OCI-LY1 (cell line): ENCODE results near the gene MAP4.

ENCODE experiments used
- H2AFZ ChIP-seq: fragments of 200-600 bp; sonication (generic), shearing (Covaris generic); 2 replicates; pipeline ENCODE4 v1.6.0; 2014; ENCODE audit warnings: antibody characterized with exemption, mild to moderate bottlenecking, low read length
- H3F3A ChIP-seq: fragments of 200-600 bp; sonication (generic), shearing (Covaris generic); 2 replicates; pipeline ENCODE4 v1.6.0; 2014; ENCODE audit warnings: mild to moderate bottlenecking, antibody characterized with exemption, low read length, moderate library complexity; ENCODE audit not compliant: insufficient read depth
- H3K27ac ChIP-seq: fragments of 200-600 bp; sonication (generic); 2 replicates; pipeline ENCODE4 v1.5.1; 2014; ENCODE audit warnings: low read length, mixed run types, mild to moderate bottlenecking, low read depth; ENCODE audit not compliant: poor library complexity, severe bottlenecking
- H3K27me3 ChIP-seq: fragments of 200-600 bp; sonication (generic); 2 replicates; pipeline ENCODE4 v1.6.0; 2014; ENCODE audit warnings: antibody characterized with exemption, mild to moderate bottlenecking, low read length, moderate library complexity; ENCODE audit not compliant: insufficient read depth
- H3K36me3 ChIP-seq: fragments of 200-600 bp; sonication (generic); 2 replicates; pipeline ENCODE4 v1.6.1; 2014; ENCODE audit warnings: mild to moderate bottlenecking, antibody characterized with exemption, low read length, moderate library complexity, mixed read lengths; ENCODE audit not compliant: insufficient read depth
- H3K4me1 ChIP-seq: fragments of 200-600 bp; sonication (generic); 2 replicates; pipeline ENCODE4 v1.5.1; 2014; ENCODE audit warnings: mild to moderate bottlenecking, low read length, moderate library complexity; ENCODE audit not compliant: insufficient read depth, severe bottlenecking
- H3K4me2 ChIP-seq: fragments of 200-600 bp; sonication (generic), shearing (Covaris generic); 2 replicates; pipeline ENCODE4 v1.6.1; 2014; ENCODE audit warnings: low read length
- H3K4me3 ChIP-seq: fragments of 200-600 bp; sonication (generic); 2 replicates; pipeline ENCODE4 v1.5.1; 2014; ENCODE audit warnings: low read length, low read depth, mild to moderate bottlenecking, mixed read lengths; ENCODE audit not compliant: poor library complexity, severe bottlenecking
- H3K79me2 ChIP-seq: fragments of 200-600 bp; shearing (Covaris generic); 2 replicates; pipeline ENCODE4 v1.6.1; 2016; ENCODE audit warnings: mixed run types, low read length, mixed read lengths; ENCODE audit not compliant: insufficient read depth
- H3K9ac ChIP-seq: fragments of 200-600 bp; sonication (generic), shearing (Covaris generic); 2 replicates; pipeline ENCODE4 v1.6.1; 2014; ENCODE audit warnings: mild to moderate bottlenecking, low read length, mixed read lengths
- H3K9me2 ChIP-seq: fragments of 200-600 bp; sonication (generic), shearing (Covaris generic); 2 replicates; pipeline ENCODE4 v1.6.1; 2014; ENCODE audit warnings: low read depth, mild to moderate bottlenecking, low read length, mixed read lengths
- H3K9me3 ChIP-seq: fragments of 200-600 bp; shearing (Covaris generic); 2 replicates; pipeline ENCODE4 v1.6.1; 2014; ENCODE audit warnings: low read length, mixed read lengths
- H4K20me1 ChIP-seq: fragments of 200-600 bp; sonication (generic), shearing (Covaris generic); 2 replicates; pipeline ENCODE4 v1.6.0; 2016; ENCODE audit warnings: mild to moderate bottlenecking, low read length; ENCODE audit not compliant: insufficient read depth
- CTCF ChIP-seq: fragments of 200-600 bp; sonication (generic), shearing (Covaris generic); IDR thresholded peaks from 2 replicates; pipeline ENCODE4 v1.5.1; 2017; ENCODE audit warnings: mild to moderate bottlenecking, antibody characterized with exemption, low read length, moderate library complexity, mixed read lengths
- EZH2 ChIP-seq: fragments of 200-600 bp; sonication (generic), shearing (Covaris generic); IDR thresholded peaks from 2 replicates; pipeline ENCODE4 v1.8.0; 2017; ENCODE audit warnings: borderline replicate concordance, mixed run types, mild to moderate bottlenecking, antibody characterized with exemption, low read length, moderate library complexity, mixed read lengths

MAP4 gene

DNA sequence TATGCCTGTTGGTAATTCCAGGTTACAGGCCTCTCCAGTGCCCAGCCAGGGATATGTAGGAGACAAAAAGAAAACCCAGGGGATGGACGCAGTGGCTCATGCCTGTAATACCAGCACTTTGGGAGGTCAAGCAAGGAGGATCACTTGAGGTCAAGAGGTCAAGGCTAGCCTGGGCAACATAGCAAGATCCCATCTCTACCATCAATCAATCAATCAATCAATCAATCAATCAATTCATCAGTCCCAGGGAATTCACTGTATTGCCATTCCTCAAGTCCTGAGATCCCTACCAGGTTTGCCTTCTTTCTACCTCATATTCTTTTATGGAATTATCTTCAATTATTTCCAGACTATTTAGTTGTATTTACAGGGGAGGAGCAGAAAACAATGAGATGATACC lies 131.0 kb downstream of the MAP4 start:
- Histone ChIP-seq H3K79me2 (no peaks in the 10 kb centered on the region), H3K9me2 (no peaks in the 10 kb centered on the region), H3K27ac (no peak overlapping the region), H4K20me1 (no peaks in the 10 kb centered on the region), H3K9ac (no peak overlapping the region), H3F3A (no peaks in the 10 kb centered on the region), H3K4me1 (peaks cover 3% of the 10 kb centered on the region), H3K9me3 (no peaks in the 10 kb centered on the region), H3K27me3 (no peaks in the 10 kb centered on the region), H3K4me3 (no peak overlapping the region), H3K36me3 (peaks cover 15% of the 10 kb centered on the region; the same call in 1 of the 2 replicates), H3K4me2 (no peak overlapping the region), H2AFZ (no peak overlapping the region)
- TF ChIP-seq CTCF (no peak), EZH2 (no peak)

GRCh38 chr3:47884603-47885002 lies 131.6 kb downstream of the MAP4 start:
- no peaks in the 10 kb centered on the region for H3K27me3 ChIP-seq
- no peaks in the 10 kb centered on the region for H3F3A ChIP-seq
- H3K4me3 ChIP-seq = no peak overlapping the region
- TF ChIP-seq EZH2 (no peak), CTCF (no peak)
- peaks cover 14% of the 10 kb centered on the region; the same call in 1 of the 2 replicates for H3K36me3 ChIP-seq
- peaks cover 3% of the 10 kb centered on the region for H3K4me1 ChIP-seq
- H3K9me2 ChIP-seq = no peaks in the 10 kb centered on the region
- H3K79me2 ChIP-seq = no peaks in the 10 kb centered on the region
- H2AFZ ChIP-seq = no peak overlapping the region
- H3K27ac ChIP-seq = no peak overlapping the region
- no peaks in the 10 kb centered on the region for H4K20me1 ChIP-seq
- H3K4me2 ChIP-seq = no peak overlapping the region
- no peak overlapping the region for H3K9ac ChIP-seq
- no peaks in the 10 kb centered on the region for H3K9me3 ChIP-seq

DNA sequence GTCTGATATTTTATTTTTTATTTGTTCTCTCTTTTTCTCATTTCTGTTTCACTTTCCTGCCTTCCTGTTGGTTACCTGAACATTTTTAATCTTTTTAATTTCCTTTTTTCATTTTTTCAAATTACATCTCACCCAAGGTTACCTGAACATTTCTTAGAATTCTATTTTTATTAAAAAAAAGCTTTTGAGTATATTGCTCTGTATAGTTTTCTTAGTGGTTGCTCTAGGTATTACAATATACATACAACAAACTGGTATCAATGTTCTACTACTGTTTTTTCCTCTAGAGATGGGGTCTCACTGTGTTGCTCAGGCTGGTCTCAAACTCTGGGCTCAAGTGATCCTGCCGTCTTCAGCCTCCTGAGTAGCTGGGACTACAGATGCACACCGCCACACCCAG lies 133.9 kb downstream of the MAP4 start:
- no peaks in the 10 kb centered on the region for H3K79me2 ChIP-seq
- no peak overlapping the region for H3K4me3 ChIP-seq

More for the DNA sequence above, 133.9 kb downstream of the MAP4 start:
- Histone ChIP-seq H3K4me1 (peaks cover 3% of the 10 kb centered on the region), H3K9me3 (no peaks in the 10 kb centered on the region), H3K9me2 (no peaks in the 10 kb centered on the region), H3K4me2 (no peak overlapping the region), H3K27me3 (no peaks in the 10 kb centered on the region), H3K36me3 (peaks cover 12% of the 10 kb centered on the region; the same call in 1 of the 2 replicates), H3K9ac (no peak overlapping the region), H2AFZ (no peak overlapping the region), H3F3A (no peaks in the 10 kb centered on the region), H4K20me1 (no peaks in the 10 kb centered on the region), H3K27ac (no peak overlapping the region)
- TF ChIP-seq CTCF (no peak), EZH2 (no peak)
